H1 (cell line): Measurements from ENCODE around the gene SKIC3. TPM values are rescaled to one million over a fixed set of nuclear protein-coding genes. Genes with fewer than 3 reads are reported as not detected.

ENCODE experiments used
- MAFK ChIP-seq: IDR thresholded peaks from 2 replicates; pipeline ENCODE4 v1.6.1; 2012; ENCODE audit warnings: low read depth, mild to moderate bottlenecking, improper control_type of control experiment, low read length
- POLR2AphosphoS5 ChIP-seq: IDR thresholded peaks from 2 replicates; pipeline ENCODE4 v1.6.1; 2011; ENCODE audit warnings: low read depth, low read length
- RFX5 ChIP-seq: IDR thresholded peaks from 2 replicates; pipeline ENCODE4 v1.6.1; 2011; ENCODE audit warnings: low read depth, low read length, improper control_type of control experiment, borderline replicate concordance
- SUZ12 ChIP-seq: fragments of 200-600 bp; sonication (generic); IDR thresholded peaks from 2 replicates; pipeline ENCODE4 v1.6.1; 2012; ENCODE audit warnings: mild to moderate bottlenecking, inconsistent platforms, low read length, moderate library complexity, mixed read lengths
- polyA plus RNA-seq, 7 experiments: library from polyadenylated mRNA; depleted of rRNA in 3 of 7; stranded (reverse) in 5 of 7; unstranded in 2 of 7; fragments of >200 nt in 5 of 7; fragments of 200-250 nt in 2 of 7; gene quantifications; 1 replicate in 5 of 7; 2 replicates in 1 of 7; 4 replicates in 1 of 7; pipeline versions ENCODE4 v1.2.1 to v1.2.3, GENCODE V29; 2011 to 2013; ENCODE audit warnings: missing spikeins in 2 of 7, mixed read lengths in 2 of 7
- total RNA-seq: library from RNA; stranded (reverse); fragmentation: NEBNext Ultra II Directional; extraction: Animal tissue kit (Norgen Biotek cat#: 25700); gene quantifications from 2 replicates; pipeline ENCODE4 v1.2.1, GENCODE V29; 2021

SKIC3 gene
- total and polyA plus RNA-seq, 2 of the 8 experiments (the other 6 are each of a cell fraction or from before 2014, with no cell fraction given): 13.7 to 53.7 TPM

DNA sequence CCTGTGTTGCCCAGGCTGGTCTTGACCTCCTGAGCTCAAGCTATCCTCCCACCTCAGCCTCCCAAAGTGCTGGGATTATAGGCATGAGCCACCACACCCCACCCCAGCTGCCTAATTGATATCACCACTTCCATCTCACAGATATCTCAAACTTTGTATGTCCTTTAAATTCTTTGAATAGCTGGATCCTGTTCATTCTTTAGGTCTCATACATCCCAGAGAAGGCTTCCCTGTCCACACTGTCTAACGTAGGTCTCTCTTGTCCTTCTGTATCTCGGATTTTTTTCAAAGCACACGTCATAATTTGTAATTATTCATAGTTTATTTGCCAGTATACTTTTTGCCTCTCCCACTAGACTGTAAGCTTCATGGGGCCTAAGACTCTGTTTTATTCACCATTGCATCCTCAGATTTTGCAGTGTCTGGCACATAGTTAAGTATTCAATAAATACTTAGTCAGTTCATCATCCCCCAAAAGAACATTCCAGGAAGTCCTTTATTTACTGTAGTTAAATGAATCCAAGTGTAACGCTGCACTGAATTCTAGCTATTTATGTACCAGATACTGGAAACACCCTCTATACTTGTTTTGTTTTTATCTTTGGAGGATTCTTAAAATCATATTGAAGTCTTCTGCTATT lies 10.6 kb upstream of the SKIC3 start (continued):
- TF ChIP-seq POLR2AphosphoS5 (no peak), SUZ12 (no peak), MAFK (no peak), RFX5 (no peak)
